Loucy (cell line): ENCODE data around the gene ATP8A2.

Source experiments
- EZH2phosphoT487 ChIP-seq: fragments of 200-600 bp; IDR thresholded peaks from 2 replicates; pipeline ENCODE4 v1.6.1; 2018; ENCODE audit warnings: antibody characterized with exemption, mild to moderate bottlenecking, moderate library complexity, borderline replicate concordance
- TF ChIP-seq, protein P1 (sequence below): fragments of 200-600 bp; sonication (generic); conservative IDR thresholded peaks from 2 replicates; pipeline ENCODE4 v1.5.1; 2014; ENCODE audit warnings: mild to moderate bottlenecking, antibody characterized with exemption, low read length

DNA sequence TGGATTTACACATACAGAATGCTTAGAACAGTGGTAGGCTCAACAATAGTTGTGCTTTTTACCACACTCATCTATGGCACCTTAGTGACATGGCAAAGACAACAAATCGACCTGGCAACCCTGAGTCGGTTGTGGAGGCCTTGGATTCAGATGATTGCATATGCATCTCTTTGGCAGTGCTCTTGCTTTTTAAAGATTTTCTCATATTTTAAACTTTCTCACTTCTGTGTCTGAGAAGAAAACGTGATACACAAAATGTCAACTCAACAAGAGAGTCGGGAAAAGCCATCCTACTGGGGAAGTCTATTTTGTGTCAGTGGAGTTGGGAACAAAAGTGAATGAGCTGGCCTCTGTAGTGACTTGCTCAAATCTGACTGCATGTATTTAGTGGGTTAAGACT, 85.8 kb downstream of the ATP8A2 start:
- TF ChIP-seq, protein P1, sequence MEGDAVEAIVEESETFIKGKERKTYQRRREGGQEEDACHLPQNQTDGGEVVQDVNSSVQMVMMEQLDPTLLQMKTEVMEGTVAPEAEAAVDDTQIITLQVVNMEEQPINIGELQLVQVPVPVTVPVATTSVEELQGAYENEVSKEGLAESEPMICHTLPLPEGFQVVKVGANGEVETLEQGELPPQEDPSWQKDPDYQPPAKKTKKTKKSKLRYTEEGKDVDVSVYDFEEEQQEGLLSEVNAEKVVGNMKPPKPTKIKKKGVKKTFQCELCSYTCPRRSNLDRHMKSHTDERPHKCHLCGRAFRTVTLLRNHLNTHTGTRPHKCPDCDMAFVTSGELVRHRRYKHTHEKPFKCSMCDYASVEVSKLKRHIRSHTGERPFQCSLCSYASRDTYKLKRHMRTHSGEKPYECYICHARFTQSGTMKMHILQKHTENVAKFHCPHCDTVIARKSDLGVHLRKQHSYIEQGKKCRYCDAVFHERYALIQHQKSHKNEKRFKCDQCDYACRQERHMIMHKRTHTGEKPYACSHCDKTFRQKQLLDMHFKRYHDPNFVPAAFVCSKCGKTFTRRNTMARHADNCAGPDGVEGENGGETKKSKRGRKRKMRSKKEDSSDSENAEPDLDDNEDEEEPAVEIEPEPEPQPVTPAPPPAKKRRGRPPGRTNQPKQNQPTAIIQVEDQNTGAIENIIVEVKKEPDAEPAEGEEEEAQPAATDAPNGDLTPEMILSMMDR, result no peak
- TF ChIP-seq EZH2phosphoT487, result no peak
